Measurements from ENCODE around the gene GCDH.

DNA sequence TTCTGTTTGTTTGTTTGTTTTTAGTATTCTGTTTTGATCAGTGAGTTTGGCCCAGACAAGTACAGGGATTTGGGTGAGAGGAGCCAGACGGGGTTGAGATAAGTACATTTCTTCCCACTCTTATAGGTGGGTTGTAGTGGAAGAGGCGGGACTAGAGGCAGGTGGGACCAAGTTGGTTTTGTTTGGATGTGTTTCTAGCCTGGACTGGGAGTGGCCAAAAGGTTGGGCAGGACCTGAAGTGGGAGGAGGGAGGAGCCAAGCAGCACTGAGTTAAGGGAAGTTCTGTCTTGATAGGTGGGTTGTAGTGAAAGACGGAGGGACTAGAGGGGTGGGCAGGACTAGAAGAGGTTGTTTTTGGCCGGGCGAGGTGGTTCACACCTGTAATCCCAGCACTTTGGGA is 18.7 kb upstream of the GCDH start:
- TF ChIP-seq EZH2 (IDR thresholded peaks at IDR 0.05; ENCODE audit: insufficient read depth, poor library complexity, severe bottlenecking) (no peak), EZH2phosphoT487 (IDR thresholded peaks at IDR 0.05; ENCODE audit: insufficient read depth, low read depth) (no peak)

All from GM23248 (cell line).